HUES48 (cell line): Measurements from ENCODE around the gene MRTFB.

Source experiments
- H3K27ac ChIP-seq: one replicate; pipeline ENCODE4 v1.7.0; 2013; ENCODE audit warnings: low read depth, low read length, inconsistent platforms
- H3K27me3 ChIP-seq: 2 replicates; pipeline ENCODE4 v1.6.1; 2013; ENCODE audit warnings: mild to moderate bottlenecking, low read length; ENCODE audit not compliant: control insufficient read depth, insufficient read depth
- H3K36me3 ChIP-seq: 2 replicates; pipeline ENCODE4 v1.6.1; 2013; ENCODE audit warnings: low read length; ENCODE audit not compliant: control insufficient read depth, insufficient read depth
- H3K4me1 ChIP-seq: 2 replicates; pipeline ENCODE4 v1.6.1; 2013; ENCODE audit warnings: mild to moderate bottlenecking, low read length; ENCODE audit not compliant: control insufficient read depth, insufficient read depth
- H3K4me3 ChIP-seq: 2 replicates; pipeline ENCODE4 v1.5.1; 2013; ENCODE audit warnings: mild to moderate bottlenecking, low read depth, low read length
- H3K9ac ChIP-seq: 2 replicates; pipeline ENCODE4 v1.6.1; 2013; ENCODE audit warnings: mild to moderate bottlenecking, low read depth, low read length, moderate library complexity
- H3K9me3 ChIP-seq: 2 replicates; pipeline ENCODE4 v1.6.1; 2013; ENCODE audit warnings: low read length; ENCODE audit not compliant: control insufficient read depth, insufficient read depth

MRTFB gene

DNA sequence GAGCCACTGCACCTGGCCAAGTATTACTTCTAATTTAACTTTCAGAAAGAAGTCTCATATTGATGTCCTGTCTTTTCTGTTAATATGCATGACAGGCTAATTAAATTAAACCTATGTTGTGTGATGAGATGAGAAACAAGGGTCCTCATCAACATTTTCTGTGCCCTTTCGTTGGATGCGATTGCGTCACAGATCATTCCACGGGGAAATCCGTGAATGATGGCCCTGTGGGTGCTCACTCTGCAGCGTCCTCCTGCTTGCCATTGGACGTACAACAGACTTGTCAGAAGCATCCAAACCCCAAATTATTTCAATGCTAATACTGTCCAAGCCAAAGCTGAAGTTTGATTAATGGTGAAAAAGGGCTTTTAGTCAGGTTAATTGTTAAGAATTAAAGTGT lies 197.0 kb downstream of the MRTFB start:
- no peak overlapping the region for H3K27ac ChIP-seq
- H3K9me3 ChIP-seq: peaks cover 3% of the 10 kb centered on the region; the same call in 1 of the 2 replicates
- H3K27me3 ChIP-seq: no peaks in the 10 kb centered on the region
- H3K9ac ChIP-seq: no peak overlapping the region
- H3K4me3 ChIP-seq: no peak overlapping the region
- H3K36me3 ChIP-seq: peaks cover 36% of the 10 kb centered on the region
- H3K4me1 ChIP-seq: no peaks in the 10 kb centered on the region

DNA sequence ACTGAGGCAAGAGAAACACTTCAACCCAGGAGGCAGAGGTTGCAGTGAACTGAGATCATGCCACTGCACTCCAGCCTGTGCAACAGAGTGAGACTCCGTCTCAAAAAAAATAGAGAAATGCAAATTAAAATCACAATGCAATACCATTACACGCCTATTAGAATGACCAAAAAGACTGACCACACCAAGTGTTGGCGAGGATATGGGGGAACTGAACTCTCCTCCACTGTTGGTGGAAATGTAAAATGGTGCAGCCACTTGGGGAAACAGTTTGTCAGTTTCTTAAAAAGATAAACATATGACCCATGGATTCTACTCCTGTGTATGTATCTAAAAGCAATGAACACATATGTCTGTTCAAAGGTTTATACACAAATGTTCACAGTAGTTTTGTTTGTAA lies 204.8 kb downstream of the MRTFB start:
- Histone ChIP-seq H3K9ac (no peak overlapping the region), H3K4me1 (peaks cover 11% of the 10 kb centered on the region), H3K27ac (no peak overlapping the region), H3K36me3 (no peaks in the 10 kb centered on the region), H3K27me3 (no peaks in the 10 kb centered on the region), H3K9me3 (peaks cover 3% of the 10 kb centered on the region; the same call in 1 of the 2 replicates), H3K4me3 (no peak overlapping the region)

DNA sequence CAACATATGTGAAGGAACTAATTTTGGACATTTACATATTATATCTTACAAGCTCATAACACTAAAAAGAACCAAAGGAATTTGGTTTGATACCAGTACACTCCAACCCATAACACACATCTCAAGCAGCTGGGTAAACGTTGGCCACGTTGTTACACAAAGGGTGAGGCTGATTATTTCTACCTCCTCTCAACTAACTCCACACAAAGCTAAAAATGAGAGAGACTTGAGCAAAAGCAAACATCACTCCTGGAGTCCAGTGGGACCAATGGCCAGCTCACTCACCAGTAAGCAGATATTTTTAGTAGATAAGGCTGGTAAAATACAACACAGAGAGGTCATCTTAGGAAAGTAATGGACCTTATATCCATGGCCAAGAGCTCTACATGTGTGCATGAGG lies 207.6 kb downstream of the MRTFB start:
- Histone ChIP-seq H3K9ac (no peak overlapping the region), H3K9me3 (no peaks in the 10 kb centered on the region), H3K4me3 (no peak overlapping the region), H3K27ac (no peak overlapping the region), H3K4me1 (peaks cover 29% of the 10 kb centered on the region), H3K36me3 (no peaks in the 10 kb centered on the region), H3K27me3 (no peaks in the 10 kb centered on the region)

DNA sequence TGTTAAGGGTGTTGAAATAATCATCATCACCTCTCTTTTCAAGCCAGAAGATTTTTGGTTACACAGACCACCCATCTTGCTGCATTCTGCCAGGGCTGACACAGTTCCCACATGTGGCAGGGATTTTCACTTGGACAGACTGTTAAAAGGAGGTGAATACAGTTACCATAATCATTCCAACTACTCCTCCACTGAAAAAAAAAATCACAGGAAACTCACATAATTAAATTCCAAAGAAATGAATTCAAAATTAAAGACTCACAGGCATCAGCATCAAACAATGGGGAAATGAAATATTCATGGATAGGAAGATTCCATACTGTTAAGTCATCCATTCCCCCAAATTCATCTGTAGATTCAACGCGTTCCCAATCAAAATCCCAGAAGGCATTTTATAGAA lies 209.4 kb downstream of the MRTFB start:
- no peaks in the 10 kb centered on the region for H3K27me3 ChIP-seq
- H3K4me3 ChIP-seq: no peak overlapping the region
- no peak overlapping the region for H3K27ac ChIP-seq
- H3K9me3 ChIP-seq: no peaks in the 10 kb centered on the region
- no peak overlapping the region for H3K9ac ChIP-seq
- H3K36me3 ChIP-seq: no peaks in the 10 kb centered on the region
- peaks cover 39% of the 10 kb centered on the region for H3K4me1 ChIP-seq

DNA sequence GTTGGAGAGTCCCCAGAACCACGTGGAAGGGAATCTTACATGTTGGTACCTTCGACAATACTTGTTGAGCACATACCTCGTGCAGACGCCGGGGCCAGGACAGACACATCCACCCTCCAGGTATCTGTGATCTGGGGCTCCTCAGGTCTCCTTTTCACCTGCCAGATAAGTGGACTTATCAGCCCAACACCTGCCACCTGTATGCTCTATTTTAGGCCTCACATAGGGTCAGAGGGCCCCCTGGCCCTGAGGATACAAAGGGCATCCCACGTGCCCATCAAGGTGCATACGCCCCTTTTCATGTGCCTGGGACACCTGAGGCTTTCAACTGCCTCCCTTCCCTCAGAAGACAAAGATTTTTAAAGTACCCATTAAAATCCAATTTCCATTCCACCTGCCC lies 212.7 kb downstream of the MRTFB start:
- Histone ChIP-seq H3K4me1 (peaks cover 45% of the 10 kb centered on the region), H3K4me3 (0 out of 2 replicates have a peak overlapping the region, but pooled peaks have one; percentile 89), H3K9ac (no peak overlapping the region), H3K9me3 (no peaks in the 10 kb centered on the region), H3K27me3 (no peaks in the 10 kb centered on the region), H3K36me3 (no peaks in the 10 kb centered on the region), H3K27ac (no peak overlapping the region)

DNA sequence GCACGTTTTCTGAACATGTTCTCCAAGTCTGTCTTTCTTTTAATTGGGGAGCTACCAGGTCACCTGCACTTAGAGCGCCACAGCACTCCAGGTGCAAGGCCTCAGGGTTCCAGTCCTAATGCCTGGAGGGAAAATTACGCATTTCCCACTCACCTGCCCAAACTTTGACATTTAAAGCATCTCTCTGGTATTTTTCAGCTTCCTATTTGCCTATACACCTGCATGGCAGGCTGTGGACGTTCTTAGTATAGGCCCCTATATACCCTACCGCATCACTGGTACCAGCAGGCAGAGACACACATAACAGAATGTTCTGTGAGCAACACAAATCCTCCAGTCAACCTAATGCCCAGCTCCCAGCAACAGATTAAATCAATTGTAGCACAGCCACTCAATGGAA lies 213.3 kb downstream of the MRTFB start:
- no peaks in the 10 kb centered on the region for H3K27me3 ChIP-seq
- no peaks in the 10 kb centered on the region for H3K9me3 ChIP-seq
- H3K9ac ChIP-seq: no peak overlapping the region
- peaks cover 45% of the 10 kb centered on the region for H3K4me1 ChIP-seq
- H3K4me3 ChIP-seq: peak overlapping the region; percentile 89
- H3K36me3 ChIP-seq: no peaks in the 10 kb centered on the region
- H3K27ac ChIP-seq: no peak overlapping the region

DNA sequence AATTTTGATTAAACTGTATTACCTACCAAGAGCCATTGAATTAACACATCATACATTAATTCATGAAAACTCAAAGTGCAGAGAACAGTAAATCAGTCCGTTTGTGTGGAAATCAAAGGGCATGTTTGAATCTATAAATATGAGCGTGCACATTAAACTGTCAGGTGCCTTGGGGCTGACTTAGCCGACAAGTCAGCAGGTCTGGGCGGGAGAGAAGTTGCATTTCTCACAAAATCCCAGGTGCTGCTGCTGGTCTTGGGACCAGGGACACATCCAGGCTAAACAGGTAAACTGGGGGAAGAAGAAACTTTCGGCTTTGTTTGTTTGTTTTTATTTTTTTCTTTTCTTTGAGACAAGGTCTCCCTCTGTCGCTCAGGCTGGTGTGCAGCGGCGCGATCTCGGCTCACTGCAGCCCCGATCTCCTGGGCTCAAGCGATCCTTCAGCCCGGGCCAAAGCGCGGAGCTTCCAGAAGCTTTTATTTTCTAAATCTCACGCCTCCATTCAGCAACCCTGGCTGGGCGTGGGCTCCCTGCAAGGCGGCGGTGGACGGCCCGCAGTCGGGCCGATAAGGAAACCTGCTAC lies 213.9 kb downstream of the MRTFB start:
- H3K27me3 ChIP-seq: no peaks in the 10 kb centered on the region
- H3K36me3 ChIP-seq: no peaks in the 10 kb centered on the region
- peak overlapping the region; percentile 67 for H3K9ac ChIP-seq
- H3K4me1 ChIP-seq: peaks cover 43% of the 10 kb centered on the region
- no peaks in the 10 kb centered on the region for H3K9me3 ChIP-seq
- H3K27ac ChIP-seq: peak overlapping the region; percentile 61
- peak overlapping the region; percentile 89 for H3K4me3 ChIP-seq

DNA sequence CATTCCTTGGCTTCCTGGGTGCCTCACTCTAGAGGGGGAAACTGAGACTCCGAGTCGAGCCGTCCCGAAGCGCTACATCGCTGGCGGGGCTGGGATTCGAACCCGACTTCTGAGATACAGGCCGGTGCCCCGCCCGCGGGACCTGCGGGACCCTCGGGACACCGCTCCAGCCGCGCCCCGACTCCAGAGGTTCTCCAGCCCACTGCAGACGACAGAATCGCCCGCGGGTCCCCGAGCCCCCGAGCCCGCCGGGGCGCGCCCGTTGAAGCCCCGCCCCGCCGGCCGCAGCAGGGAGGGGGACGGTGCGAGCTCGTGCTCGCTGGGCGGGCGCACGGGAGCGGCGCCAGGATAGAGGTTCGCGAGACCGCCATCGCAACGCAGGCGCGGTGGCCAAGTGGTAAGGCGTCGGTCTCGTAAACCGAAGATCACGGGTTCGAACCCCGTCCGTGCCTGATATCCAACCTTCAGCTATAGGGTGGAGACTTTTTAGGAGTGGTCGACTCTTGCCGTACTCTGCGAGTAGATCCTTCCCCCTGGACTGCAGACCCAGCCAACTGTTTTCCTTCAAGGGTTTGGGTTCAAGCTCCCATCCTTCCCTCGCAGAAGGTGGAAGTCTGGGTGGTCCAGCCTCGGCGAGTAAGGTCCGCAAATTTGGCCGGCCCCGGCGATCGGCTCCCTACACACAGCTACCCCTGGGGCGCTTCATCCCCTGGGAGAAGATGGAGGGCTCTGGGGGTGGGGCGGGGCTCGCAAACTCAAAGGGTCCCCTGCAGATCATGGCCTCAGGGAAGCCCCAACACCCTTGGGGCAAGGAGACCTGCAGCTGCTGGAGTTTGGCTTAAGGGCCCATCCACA lies 214.6 kb downstream of the MRTFB start:
- Histone ChIP-seq H3K4me3 (peak overlapping the region; percentile 89), H3K27ac (peak overlapping the region; percentile 61), H3K27me3 (no peaks in the 10 kb centered on the region), H3K9me3 (no peaks in the 10 kb centered on the region), H3K36me3 (no peaks in the 10 kb centered on the region), H3K4me1 (peaks cover 36% of the 10 kb centered on the region), H3K9ac (peak overlapping the region; percentile 67)

DNA sequence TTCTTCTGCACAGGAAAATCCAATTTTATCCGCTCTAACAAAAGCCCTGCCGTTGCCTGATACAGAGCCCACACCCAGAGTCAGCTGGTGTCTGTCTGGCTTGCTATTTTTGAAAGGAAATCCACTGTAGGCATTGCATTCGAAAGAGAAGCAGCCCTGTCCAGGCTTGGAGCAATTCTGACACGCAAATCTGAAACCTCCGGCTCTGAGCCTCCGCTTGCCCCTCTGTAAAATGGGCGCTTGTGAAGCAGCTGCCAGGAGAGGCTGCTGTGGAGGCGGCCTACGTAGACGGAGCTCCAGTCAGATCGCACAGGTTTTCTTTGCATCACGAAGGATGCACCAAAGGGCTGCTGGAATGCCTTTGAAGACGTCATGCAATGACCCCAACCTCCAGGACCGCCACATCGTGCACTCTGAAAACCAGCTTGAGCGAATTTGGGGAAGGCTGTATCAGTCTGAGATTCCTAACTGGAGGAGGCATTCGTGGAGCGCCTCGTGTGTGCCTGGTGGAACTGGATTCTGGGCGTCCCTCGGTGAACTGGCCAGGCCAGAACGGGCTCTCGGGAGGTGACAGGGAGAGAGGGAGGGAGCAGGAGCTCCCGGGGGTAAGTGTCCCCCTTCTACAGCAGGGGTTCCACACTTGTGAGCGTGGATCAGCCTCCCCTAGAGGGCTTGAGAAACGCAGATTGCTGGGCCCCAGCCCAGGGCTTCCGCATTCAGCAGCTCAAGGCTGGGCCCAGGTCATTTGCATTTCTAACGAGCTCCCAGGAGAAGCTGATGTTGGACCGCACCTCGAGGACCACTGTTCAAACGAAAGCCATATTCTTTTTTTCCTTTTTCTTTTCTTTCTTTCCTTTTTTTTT lies 215.5 kb downstream of the MRTFB start:
- Histone ChIP-seq H3K36me3 (no peaks in the 10 kb centered on the region), H3K9me3 (no peaks in the 10 kb centered on the region), H3K27me3 (no peaks in the 10 kb centered on the region), H3K4me3 (peak overlapping the region; percentile 89), H3K9ac (no peak overlapping the region), H3K27ac (peak overlapping the region; percentile 28), H3K4me1 (peaks cover 34% of the 10 kb centered on the region)

DNA sequence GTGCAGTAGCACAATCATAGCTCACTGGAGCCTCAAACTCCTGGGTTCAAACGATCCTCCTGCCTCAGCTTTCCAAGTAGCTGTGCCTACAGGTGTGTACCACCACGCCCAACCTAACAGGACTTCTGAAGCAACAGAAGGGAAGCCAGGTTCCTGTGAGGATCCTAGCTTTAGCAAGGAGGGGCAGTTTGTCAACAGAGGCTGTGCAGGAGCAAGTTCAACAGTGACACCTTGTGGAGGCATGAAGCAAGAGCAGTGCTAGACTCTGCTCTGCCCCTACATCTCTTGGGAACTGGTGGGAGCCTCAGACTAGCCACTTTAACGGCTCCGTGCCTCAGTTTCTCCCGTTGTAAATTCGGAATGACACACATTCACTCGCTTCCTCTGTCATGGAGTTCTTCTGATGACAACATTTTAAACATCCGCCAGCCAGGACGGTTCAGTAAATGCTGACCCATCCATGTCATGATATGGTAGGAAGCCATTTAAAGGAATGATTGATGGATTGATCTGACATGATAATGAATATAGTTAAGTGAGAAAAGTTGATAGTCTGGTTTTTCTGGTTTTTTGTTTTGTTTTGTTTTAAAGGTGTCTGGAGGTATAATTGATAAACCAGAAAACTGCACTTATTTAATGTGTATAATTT lies 218.7 kb downstream of the MRTFB start:
- H3K9ac ChIP-seq: no peak overlapping the region
- no peaks in the 10 kb centered on the region for H3K36me3 ChIP-seq
- H3K4me3 ChIP-seq: no peak overlapping the region
- H3K27ac ChIP-seq: no peak overlapping the region
- peaks cover 6% of the 10 kb centered on the region; the same call in 1 of the 2 replicates for H3K4me1 ChIP-seq
- no peaks in the 10 kb centered on the region for H3K9me3 ChIP-seq
- H3K27me3 ChIP-seq: no peaks in the 10 kb centered on the region
